Adrenal gland (tissue), 12 donors: Measurements from ENCODE around the gene TMPRSS3. TPM values are rescaled to one million over a fixed set of nuclear protein-coding genes. Genes with fewer than 3 reads are reported as not detected.
"Not testable (repeated sequence)": the region's sequence is repeated elsewhere in the genome, so short reads cannot be mapped to it uniquely, and the experiment has no call there.

Experiments used
- DNase-seq, 7 donors: peaks; one replicate each; pipeline ENCODE4 v3.0.0-alpha.2; 2019 to 2020
- H3K27ac ChIP-seq, 5 donors: fragments of 200-600 bp; sonication (generic) in 4 of 5; 1 replicate in 3 of 5; 2 replicates in 2 of 5; pipeline versions ENCODE4 v1.5.1 to v1.8.0; 2016 to 2020; ENCODE audit warnings: mild to moderate bottlenecking in 1 of 5
- H3K27me3 ChIP-seq: fragments of 200-600 bp; 2 replicates; pipeline ENCODE4 v1.8.0; 2021
- H3K36me3 ChIP-seq, 2 donors: fragments of 200-600 bp; replicated peaks in 1 of 2; 1 replicate in 1 of 2; 2 replicates in 1 of 2; pipeline versions ENCODE4 v1.5.1 to v1.8.0; 2018 to 2022
- H3K4me1 ChIP-seq, 2 donors: fragments of 200-600 bp; replicated peaks in 1 of 2; 1 replicate in 1 of 2; 2 replicates in 1 of 2; pipeline versions ENCODE4 v1.5.1 to v1.8.0; 2018 to 2021
- H3K4me3 ChIP-seq, 4 donors: fragments of 200-600 bp; sonication (generic) in 3 of 4; one replicate each; pipeline ENCODE4 v1.5.1; 2016 to 2018
- H3K9me3 ChIP-seq, 3 donors: fragments of 200-600 bp; sonication (generic) in 1 of 3; replicated peaks in 1 of 3; 1 replicate in 2 of 3; 2 replicates in 1 of 3; pipeline versions ENCODE4 v1.5.1 to v1.8.0; 2016 to 2021
- POLR2A ChIP-seq, 2 donors: fragments of 450-650 bp; IDR thresholded peaks; one replicate each; pipeline ENCODE4 v1.6.1; 2017; ENCODE audit warnings: antibody characterized with exemption in 2 of 2, mild to moderate bottlenecking in 2 of 2, moderate library complexity in 1 of 2
- WGBS, 4 donors: extraction: QIAGEN DNeasy Blood & Tissue Kit in 2 of 4; methylation state at CpG; one replicate each; pipeline versions ENCODE4 v1.1.5 to v1.1.7; 2013 to 2017; 5-methylcytosine and 5-hydroxymethylcytosine counted together
- intact Hi-C, 2 donors: fragments of 100-400 bp; cut with DNase I; formaldehyde crosslinking; loops; one replicate each; pipeline versions ENCODE4 v1.14.1 to v1.15.0; 2022 to 2023
- polyA plus RNA-seq, 3 donors: library from polyadenylated mRNA; stranded (reverse); fragments of 200-250 nt in 2 of 3; fragments of 350-450 nt in 1 of 3; fragmentation: Illumina TruSeq in 1 of 3; extraction: RNeasy Lipid Tissue Mini Kit (QIAGEN cat#74804) in 1 of 3; gene quantifications; one replicate each; pipeline ENCODE4 v1.2.3, GENCODE V29; 2013 to 2014
- total RNA-seq, 9 donors: library from RNA; depleted of rRNA in 4 of 9; stranded (reverse); fragments of >200 nt in 4 of 9; fragments of 120-200 nt in 1 of 9; fragmentation: NEBNext Ultra II Directional in 1 of 9; extraction: Animal tissue kit (Norgen Biotek cat#: 25700) in 1 of 9; gene quantifications; one replicate each; pipeline versions ENCODE4 v1.1.0 to v1.2.4, GENCODE V29; 2013 to 2023
- TF ChIP-seq, protein P1 (sequence below), 6 experiments: fragments of 450-650 bp in 4 of 6; fragments of 200-600 bp in 2 of 6; sonication (generic) in 1 of 6; IDR thresholded peaks; 1 replicate in 5 of 6; 2 replicates in 1 of 6; pipeline versions ENCODE4 v1.5.1 to v1.8.0; 2016 to 2021; ENCODE audit warnings: antibody characterized with exemption in 6 of 6, mild to moderate bottlenecking in 2 of 6, moderate library complexity in 1 of 6
- donor health status: healthy with polysubstance abuse.
- donor health status: Bipolar disorder and iron deficiency.
- donor health status: DM: yes; HTN: yes; CAD: no.
- donor health status: DM: no; HTN: no; CAD: no.
- donor health status: DM: no; HTN: no; CAD: no.
- donor health status: DM: yes; HTN: yes; CAD: no.

Gene TMPRSS3
- total and polyA plus RNA-seq, 12 donors, result 0.14 to 2.9 (median 0.38) TPM; not detected in 3

DNA sequence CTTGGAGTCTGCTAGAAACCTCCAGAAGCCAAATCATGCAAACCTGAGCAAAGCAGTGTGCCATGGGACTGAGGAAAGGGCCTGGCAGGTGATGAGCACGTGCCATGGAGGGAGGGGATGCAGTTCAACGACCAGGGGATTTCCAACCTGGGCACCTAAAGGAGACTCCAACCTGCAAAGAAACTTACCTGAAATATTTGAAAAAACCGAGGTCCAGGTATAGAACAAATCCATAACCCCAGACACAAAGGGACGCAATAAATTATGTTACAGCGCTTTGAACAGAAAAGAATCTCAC, 16.7 kb upstream of the TMPRSS3 start:
- H3K4me3 ChIP-seq, result no peak overlapping the region
- intact Hi-C loops, result no loop called here
- WGBS, 4 donors, result 74 to 84% (median 82%) methylated on average over 5 of the region's 5 CpGs
- no peaks in the 10 kb centered on the region for H3K9me3 ChIP-seq
- H3K36me3 ChIP-seq, result no peaks in the 10 kb centered on the region
- no peak for TF ChIP-seq POLR2A (IDR thresholded peaks at IDR 0.05)
- TF ChIP-seq, protein P1, sequence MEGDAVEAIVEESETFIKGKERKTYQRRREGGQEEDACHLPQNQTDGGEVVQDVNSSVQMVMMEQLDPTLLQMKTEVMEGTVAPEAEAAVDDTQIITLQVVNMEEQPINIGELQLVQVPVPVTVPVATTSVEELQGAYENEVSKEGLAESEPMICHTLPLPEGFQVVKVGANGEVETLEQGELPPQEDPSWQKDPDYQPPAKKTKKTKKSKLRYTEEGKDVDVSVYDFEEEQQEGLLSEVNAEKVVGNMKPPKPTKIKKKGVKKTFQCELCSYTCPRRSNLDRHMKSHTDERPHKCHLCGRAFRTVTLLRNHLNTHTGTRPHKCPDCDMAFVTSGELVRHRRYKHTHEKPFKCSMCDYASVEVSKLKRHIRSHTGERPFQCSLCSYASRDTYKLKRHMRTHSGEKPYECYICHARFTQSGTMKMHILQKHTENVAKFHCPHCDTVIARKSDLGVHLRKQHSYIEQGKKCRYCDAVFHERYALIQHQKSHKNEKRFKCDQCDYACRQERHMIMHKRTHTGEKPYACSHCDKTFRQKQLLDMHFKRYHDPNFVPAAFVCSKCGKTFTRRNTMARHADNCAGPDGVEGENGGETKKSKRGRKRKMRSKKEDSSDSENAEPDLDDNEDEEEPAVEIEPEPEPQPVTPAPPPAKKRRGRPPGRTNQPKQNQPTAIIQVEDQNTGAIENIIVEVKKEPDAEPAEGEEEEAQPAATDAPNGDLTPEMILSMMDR (IDR thresholded peaks at IDR 0.05), result no peak
- no peaks in the 10 kb centered on the region for H3K27me3 ChIP-seq
- no peak overlapping the region for H3K27ac ChIP-seq
- no peak for DNase-seq
- H3K4me1 ChIP-seq, result no peaks in the 10 kb centered on the region

DNA sequence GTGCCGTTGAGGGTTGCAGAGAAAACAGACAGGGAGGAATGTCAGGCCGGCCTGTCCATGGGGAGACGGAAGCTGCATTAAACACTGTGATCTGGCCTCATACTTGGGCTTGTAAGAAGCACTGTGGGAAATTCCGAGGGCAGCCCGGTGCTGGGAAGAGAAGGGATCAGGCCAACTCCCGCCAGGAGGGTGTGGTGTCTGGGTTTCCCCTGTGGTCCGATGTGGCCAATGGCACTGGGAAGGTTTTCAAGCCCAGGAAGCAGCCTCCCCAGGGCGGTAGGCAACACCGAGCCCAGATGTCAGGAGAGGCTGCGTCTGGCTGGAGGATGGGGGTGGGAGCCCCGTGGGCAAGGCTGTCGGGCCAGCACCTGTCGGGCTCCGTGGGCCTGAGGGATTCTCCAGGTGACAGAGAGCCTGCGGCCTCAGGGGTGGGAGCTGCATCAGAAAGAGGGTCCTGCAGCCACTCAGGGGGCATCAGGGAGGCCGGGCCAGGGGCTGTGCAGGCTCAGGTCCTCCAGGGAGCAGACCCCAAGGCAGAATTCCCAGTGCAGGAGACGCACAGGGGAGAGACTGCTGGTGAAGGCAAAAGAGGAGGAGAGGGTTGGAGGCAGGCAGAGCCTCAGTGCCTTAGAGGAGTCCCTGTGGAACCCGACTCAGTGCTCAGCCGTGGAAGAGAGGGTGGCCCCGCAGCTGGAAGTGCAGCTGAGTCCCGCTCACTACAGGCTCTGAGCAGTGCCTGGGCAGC, 16.2 kb upstream of the TMPRSS3 start:
- TF ChIP-seq, protein P1 (IDR thresholded peaks at IDR 0.05), result no peak
- TF ChIP-seq POLR2A (IDR thresholded peaks at IDR 0.05), result no peak
- no peak overlapping the region for H3K27ac ChIP-seq
- H3K4me1 ChIP-seq, result no peaks in the 10 kb centered on the region
- H3K36me3 ChIP-seq, result no peaks in the 10 kb centered on the region
- intact Hi-C loops, result no loop called here
- no peaks in the 10 kb centered on the region for H3K9me3 ChIP-seq
- H3K4me3 ChIP-seq, result no peak overlapping the region
- no peak for DNase-seq
- no peaks in the 10 kb centered on the region for H3K27me3 ChIP-seq
- WGBS, 4 donors, result 67 to 82% (median 80%) methylated on average over 14 to 21 of the region's 21 CpGs

DNA sequence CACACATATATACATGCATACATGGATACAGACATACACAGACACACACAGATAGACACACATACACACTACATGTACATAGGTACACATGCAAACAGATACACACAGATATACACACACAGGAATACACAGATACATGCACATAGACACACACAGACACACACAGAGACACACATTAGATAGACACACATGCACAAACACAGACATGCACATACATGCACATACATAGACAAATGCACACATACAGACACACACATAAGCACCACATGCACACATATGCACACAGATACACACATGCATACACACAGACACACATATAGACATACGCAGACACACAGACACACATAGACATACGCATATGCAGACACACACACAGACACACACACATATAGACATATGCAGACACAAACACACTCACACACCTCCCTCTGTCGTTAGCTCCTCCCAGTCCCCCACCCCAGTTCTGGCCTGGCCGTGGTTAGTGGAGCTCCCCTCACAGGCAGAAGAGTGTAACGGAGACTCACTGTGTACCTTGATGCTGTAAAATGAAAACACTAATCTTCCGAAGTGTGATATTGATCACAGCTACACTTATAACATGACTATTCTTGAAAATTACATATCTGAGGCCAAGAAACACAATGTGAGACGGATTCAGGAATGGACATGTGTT, 15.5 kb upstream of the TMPRSS3 start:
- Histone ChIP-seq H3K27ac (no peak overlapping the region), H3K4me3 (no peak overlapping the region), H3K9me3 (no peaks in the 10 kb centered on the region), H3K36me3 (no peaks in the 10 kb centered on the region), H3K4me1 (no peaks in the 10 kb centered on the region), H3K27me3 (no peaks in the 10 kb centered on the region)
- DNase-seq, result no peak
- intact Hi-C loops, result no loop called here
- 51 to 63% (median 60%) methylated on average over 6 to 7 of the region's 7 CpGs for WGBS, 4 donors
- TF ChIP-seq, protein P1 (IDR thresholded peaks at IDR 0.05), result no peak
- no peak for TF ChIP-seq POLR2A (IDR thresholded peaks at IDR 0.05)

DNA sequence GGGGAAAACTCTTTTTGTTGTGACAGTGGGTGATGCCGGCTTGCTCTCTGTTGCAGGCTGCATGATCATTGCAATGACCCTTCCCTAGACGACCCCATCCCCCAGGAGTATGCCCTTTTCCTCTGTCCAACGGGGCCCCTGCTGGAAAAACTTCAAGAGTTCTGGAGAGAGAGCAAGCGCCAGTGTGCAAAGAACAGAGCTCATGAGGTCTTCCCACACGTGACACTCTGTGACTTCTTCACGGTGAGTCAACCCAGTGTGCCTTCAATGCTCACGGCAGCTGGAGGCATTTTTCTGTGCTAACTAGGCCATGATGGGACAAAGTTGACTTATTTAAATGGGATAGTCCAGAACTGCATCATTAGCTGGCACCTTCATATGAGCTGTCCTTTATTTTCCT, 13.5 kb upstream of the TMPRSS3 start:
- intact Hi-C loops, result no loop called here
- 70 to 80% (median 77%) methylated on average over 7 of the region's 7 CpGs for WGBS, 4 donors
- H3K27me3 ChIP-seq, result no peaks in the 10 kb centered on the region
- no peak overlapping the region for H3K4me3 ChIP-seq
- no peaks in the 10 kb centered on the region for H3K9me3 ChIP-seq
- H3K4me1 ChIP-seq, result no peaks in the 10 kb centered on the region
- H3K36me3 ChIP-seq, result no peaks in the 10 kb centered on the region
- no peak for DNase-seq
- no peak for TF ChIP-seq POLR2A (IDR thresholded peaks at IDR 0.05)
- TF ChIP-seq, protein P1 (IDR thresholded peaks at IDR 0.05), result no peak
- H3K27ac ChIP-seq, result no peak overlapping the region

DNA sequence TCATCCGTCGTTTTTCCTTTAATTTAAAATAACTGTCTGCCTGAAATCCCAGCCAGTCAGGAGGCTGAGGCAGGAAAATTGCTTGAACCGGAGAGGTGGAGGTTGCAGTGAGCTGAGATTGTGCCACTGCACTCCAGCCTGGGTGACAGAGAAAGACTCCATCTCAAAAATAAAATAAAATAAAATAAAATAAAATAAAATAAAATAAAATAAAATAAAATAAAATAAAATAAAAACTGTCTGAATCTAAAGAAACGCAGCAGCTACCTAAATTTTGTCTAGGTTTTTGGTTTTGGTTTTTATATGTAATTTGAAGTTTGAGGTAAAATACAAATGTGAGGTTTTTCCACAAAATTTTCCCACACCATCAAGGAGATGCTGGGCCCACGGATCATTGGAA, 12.9 kb upstream of the TMPRSS3 start:
- H3K4me3 ChIP-seq, H3K27me3 ChIP-seq, H3K36me3 ChIP-seq, H3K27ac ChIP-seq, H3K4me1 ChIP-seq, DNase-seq, H3K9me3 ChIP-seq, intact Hi-C loops: not testable (repeated sequence)
- 74 to 82% (median 78%) methylated on average over 5 of the region's 5 CpGs for WGBS, 4 donors
